IPS-18c (cell line): ENCODE results near the gene HLA-DRB5.
"Not testable (repeated sequence)": the region's sequence is repeated elsewhere in the genome, so short reads cannot be mapped to it uniquely, and the experiment has no call there.

ENCODE experiments used
- H3K4me3 ChIP-seq: 2 replicates; pipeline ENCODE4 v1.7.0; 2013; ENCODE audit warnings: low read depth, mild to moderate bottlenecking, low read length, moderate library complexity; ENCODE audit not compliant: insufficient read depth
- H3K9me3 ChIP-seq: one replicate; pipeline ENCODE4 v1.6.1; 2013; ENCODE audit warnings: mild to moderate bottlenecking, low read length, moderate library complexity; ENCODE audit not compliant: control insufficient read depth, insufficient read depth

The HLA-DRB5 gene

DNA sequence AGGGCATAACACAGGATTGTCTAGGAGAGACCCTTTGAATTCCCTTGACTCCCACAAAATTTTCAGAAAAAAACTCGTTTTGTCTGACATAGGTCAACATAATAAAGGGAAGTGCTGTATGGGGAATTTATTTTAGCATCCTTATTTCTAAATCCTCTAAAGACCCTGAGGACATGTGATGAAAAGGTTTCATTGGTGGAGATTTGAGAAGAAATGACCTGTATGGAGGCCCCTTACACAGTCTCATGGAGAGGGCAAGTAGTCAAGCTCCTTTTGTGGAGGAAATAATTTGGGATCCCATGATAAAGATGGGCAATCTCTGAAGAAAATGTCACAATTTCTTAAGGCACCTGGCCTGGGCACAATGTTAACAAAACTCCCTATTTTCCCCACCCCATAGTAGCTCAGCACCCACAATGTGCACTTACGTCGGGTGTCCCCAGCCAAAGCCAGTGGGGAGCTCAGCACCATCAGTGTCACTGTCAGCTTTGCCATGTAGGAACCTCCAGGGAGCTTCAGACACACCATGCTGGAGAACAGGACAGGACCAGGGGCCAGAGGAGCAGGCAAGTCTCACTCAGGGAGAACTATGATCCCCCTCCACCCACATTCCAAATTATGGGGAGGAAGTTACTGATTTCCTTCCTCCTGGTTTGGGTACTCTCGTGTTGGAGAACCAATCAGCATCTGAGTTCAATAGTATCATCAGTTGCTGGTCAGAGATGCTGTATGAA, at the start of gene HLA-DRB5:
Gene HLA-DRB5, minus strand, starts transcription at position 591 of the 734 bp plus-strand sequence. Its CDS starts 63 bp downstream, at position 528.
- Histone ChIP-seq H3K4me3 (no peak within 1 kb of the TSS), H3K9me3 (no peaks in the 10 kb centered on the region)

DNA sequence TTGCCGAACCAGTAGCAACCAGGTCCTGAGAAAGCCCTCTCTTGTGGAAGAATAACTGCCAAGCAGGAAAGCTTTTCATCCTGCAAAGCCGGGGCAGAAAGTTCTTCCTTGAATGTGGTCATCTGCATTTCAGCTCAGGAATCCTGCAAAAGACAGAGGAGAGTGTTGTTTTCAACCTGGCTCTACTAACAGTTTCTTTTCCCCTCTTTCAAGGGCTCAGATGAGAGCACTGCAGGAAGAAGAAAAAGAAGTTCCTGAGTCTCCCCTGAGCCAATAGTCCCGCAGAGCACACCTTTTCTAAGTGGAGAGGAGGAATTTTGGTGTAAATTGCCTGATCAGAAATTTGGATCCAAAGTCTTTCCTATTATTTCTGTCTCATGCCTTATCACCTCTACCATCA, 48.9 kb upstream of the HLA-DRB5 start:
- H3K9me3 ChIP-seq, result no peaks in the 10 kb centered on the region
- no peak overlapping the region for H3K4me3 ChIP-seq

DNA sequence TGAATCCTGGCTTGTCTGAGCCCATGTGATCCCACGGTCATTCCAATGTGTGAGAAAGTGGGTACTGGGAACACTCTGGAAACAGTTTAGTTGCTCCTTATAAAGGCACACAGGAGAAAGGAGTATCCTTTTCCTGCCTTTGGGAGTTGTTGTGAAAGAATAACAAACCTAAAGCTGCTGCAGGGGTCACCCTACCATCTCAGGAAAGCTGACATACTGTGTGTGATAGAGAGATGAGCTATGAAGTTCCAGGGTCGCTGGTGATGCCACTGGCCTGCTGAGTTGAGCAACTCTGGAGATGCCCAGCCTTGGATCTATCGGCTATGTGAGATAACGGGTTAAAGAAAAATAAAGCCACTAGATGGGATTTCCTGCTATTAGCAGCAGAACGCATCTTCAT, 47.4 kb upstream of the HLA-DRB5 start:
- not testable (repeated sequence) for H3K9me3 ChIP-seq, H3K4me3 ChIP-seq

DNA sequence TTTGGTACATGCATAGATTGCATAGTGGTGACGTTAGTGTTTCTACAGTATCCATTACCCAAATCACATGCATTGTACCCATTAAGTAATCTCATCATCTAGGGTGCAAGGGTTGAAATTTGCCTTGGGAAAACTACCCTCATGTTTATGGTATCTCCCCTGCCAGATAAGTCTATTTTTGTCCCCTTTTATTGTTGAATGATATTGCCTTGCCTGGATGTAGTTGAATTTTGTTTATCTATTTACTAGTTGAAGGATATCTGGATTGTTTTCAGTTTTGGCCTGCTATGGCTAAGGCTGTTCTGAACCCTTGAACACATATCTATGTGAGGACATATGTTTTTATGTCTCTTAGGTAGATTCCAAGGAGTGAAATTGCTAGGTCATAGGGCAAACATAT, 46.2 kb upstream of the HLA-DRB5 start:
- H3K4me3 ChIP-seq, result no peak overlapping the region

DNA sequence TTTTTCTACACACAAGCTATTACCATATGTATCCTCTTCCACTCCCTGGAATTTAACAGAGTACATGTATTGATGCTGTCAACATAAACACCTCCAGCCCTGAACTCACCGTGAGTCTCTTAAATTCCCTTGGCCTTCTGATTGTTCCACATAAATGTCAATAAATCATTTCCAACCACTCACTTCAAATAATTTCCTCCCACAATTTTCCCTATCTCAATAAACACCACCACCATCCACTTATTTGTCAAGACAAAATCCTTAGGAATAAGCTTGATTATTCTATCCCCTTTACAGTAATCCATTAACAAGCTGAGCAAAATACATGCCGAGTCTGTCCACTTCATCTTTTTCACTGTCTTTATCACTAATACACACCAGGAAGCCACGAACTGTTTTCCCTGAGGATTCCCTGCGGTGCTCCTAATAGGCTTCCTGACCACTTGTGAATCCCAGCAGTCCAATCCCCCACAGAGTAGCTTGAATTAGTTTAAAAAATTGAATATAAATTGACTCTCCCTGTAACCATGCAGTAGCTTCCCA, 40.3 kb upstream of the HLA-DRB5 start:
- Histone ChIP-seq H3K4me3 (no peak overlapping the region), H3K9me3 (no peaks in the 10 kb centered on the region)

More for the DNA sequence above, 46.2 kb upstream of the HLA-DRB5 start:
- H3K9me3 ChIP-seq, result no peaks in the 10 kb centered on the region

DNA sequence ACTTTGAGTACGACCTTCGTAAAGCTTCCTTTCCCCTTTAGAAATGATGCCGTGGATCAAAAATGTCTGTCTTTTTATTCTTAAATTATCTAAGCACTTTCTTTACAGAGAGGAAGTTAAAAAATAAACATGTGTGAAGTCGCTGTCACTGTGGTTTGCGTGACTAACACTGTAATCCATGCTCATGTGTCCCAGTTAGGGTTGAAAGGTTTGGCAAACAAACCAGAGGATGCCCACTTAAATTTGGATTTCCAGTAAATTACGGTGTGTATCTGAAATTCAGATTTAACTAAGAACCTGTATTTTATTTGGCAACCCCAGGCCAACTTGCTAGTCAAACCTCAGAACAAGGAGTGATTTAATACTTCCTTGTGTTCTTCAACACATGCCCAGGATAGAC, 38.5 kb upstream of the HLA-DRB5 start:
- Histone ChIP-seq H3K9me3 (no peaks in the 10 kb centered on the region), H3K4me3 (no peak overlapping the region)

DNA sequence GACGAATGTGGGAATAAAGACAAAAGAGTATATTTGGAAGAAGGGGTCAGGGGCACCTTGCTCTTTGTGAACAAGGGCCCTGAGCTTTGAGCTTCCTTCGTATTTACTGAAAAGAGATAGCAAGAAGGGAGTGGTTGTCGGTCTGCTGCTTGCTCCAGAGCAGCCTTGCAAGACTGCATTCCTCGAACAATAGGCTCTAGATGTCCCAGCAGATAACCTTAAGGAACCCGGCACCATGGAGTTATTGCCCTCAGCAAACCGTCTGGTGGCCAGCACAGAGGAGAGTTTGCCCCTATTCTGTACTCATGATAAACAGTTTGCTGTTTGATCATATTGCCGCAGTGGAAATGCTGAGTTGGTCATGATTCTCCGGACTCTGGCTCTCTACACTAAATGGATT, 36.9 kb upstream of the HLA-DRB5 start:
- H3K4me3 ChIP-seq, result no peak overlapping the region
- no peaks in the 10 kb centered on the region for H3K9me3 ChIP-seq

DNA sequence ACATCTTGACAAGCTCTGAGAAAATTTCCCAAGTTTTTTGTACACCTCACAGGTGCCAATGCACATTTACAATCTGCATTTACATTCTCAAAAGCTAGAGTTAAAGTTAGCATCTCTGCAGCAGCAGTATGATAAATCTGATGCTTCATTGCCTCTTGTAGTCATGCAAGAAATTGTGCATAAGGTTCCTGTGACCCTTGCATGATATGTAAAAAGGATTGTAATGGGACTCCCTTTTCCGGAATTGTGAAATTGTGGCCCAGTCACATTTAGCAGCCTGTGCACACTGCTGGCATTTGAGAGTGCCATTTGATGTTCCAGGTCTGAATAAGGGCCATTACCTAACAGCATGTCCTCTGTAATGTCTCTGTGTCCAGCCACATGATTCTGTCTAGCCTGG, 35.4 kb upstream of the HLA-DRB5 start:
- H3K9me3 ChIP-seq, result no peaks in the 10 kb centered on the region
- no peak overlapping the region for H3K4me3 ChIP-seq

DNA sequence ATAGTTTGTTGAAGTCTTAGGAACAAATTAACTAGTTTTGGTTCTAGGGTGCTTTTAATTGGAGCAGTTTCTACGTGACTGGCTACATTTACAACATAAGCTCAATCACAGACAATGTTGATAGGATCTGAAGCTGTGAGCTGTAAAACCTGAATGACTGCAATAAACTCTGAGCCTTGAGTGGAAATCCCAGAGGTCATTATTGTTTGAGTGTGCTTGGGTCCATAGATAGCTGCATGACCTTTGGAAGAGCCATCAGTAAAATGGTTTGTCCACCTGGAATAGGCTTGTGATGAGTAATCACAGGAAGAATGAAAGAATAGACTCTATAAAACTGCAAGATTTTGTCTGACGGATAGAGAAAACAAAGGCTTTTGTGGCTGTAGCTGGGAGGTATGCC, 32.9 kb upstream of the HLA-DRB5 start:
- Histone ChIP-seq H3K4me3 (no peak overlapping the region), H3K9me3 (no peaks in the 10 kb centered on the region)

DNA sequence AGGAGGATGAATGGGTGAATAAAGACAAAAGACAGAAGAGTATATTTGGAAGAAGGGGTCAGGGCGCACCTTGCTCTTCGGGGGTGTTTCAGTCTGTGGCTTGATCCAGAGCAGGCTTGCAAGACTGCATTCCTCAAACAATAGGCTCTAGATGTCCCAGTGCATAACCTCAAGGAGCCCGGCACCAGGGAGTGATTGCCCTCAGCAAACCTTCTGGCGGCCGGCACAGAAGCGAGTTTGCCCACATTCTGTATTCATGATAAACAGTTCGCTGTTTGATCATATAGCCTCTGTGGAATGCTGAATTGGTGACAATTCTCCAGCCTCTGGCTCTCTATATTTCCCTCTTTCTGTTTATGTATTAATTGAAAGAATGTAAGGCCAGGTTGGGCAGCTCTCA, 29.7 kb upstream of the HLA-DRB5 start:
- H3K9me3 ChIP-seq, result no peaks in the 10 kb centered on the region
- no peak overlapping the region for H3K4me3 ChIP-seq

DNA sequence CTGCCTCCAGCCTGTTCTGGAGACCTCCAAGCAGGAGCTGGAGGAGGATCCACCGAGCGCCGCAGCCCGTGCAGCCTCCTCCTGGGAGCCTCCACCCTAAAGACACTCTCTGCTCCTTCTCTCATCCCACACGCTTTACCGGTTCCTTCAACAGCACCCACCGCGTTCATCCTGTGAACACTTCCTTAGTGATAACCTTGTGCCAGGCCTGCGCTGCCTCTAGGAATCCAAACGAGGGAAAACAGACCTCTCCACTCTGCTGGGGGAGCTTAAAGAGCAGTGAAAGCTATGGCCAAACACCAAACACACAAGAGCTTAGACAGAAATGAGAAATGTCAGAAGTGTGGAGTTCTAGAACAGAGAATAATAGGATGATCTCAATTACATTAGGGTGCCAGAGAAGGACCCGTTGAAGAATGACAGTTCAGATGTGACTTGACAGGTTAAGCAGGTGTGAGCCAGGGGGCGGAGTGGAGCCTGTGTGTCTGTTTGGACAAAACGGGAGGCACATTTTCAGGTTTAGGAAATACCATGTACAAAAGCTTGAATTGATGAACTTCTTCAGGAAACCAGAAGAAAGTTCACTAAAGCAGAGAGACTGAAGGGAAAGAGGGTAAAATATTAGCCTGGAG, 28.5 kb upstream of the HLA-DRB5 start:
- H3K9me3 ChIP-seq, result no peaks in the 10 kb centered on the region
- H3K4me3 ChIP-seq, result no peak overlapping the region

DNA sequence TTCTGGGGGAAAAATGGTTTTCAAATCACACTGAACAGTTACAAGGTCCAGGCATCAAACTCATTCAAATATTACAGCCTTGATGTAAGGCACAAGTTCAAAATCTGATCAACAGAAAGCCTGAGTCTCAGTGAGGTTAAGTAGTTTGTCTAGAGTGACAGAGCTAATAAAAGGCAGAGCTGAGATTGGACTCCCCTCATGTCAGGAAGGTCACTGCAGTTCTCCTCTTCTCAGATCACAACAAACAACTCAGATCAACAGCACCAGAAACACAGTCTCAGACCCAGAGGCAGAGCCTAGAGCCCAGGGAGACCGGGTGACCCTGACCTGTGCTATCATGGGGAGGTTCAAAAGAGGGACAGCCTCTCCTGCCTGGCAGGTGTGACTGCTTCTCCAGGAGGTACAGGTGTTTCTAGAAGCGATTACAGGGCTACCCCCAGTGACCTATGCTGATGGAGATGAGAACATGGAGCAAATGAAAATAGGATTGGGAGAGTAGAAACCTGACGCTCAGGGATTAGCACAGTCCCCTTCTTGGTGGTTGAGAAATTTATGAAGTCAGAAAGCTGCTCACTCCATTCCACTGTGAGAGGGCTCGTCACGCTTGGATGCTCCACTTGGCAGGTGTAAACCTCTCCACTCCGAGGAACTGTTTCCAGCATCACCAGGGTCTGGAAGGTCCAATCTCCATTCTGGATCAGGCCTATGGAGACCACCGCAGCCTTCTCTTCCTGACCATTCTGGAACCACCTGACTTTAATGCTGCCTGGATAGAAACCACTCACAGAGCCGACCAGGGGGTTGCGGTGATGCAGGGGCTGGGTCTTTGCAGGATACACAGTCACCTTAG, 24.3 kb upstream of the HLA-DRB5 start:
- Histone ChIP-seq H3K4me3 (no peak overlapping the region), H3K9me3 (no peaks in the 10 kb centered on the region)

DNA sequence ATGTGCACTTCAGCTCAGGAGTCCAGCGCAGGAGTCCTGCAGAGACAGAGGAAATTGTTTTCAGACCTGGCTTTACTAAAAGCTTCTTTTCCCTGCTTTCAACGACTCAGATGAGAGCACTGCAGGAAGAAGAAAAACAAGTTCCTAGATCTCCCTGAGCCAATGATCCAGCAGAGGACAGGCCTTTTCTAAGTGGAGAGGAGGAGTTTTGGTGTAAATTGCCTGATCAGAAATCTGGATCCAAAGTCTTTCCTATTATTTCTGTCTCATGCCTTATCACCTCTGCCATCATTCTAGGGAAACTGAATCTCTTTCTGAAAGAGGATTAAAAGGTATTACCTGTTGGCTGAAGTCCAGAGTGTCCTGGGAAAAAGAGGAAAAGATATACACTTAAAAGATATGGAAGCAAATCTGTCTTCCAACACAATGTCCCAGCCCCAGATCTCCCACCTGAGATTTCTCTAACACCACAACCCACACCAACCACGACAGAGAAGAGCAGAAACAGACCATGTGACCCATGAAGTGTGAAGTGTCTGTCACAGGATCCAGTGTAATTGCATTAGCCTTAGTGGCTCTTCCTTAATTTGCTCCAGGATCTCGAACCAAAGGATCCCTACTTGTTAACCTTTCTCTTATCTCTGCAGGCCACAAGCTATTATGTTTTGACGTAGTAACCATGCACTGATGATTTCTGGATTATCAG, 23.1 kb upstream of the HLA-DRB5 start:
- Histone ChIP-seq H3K9me3 (no peaks in the 10 kb centered on the region), H3K4me3 (no peak overlapping the region)

DNA sequence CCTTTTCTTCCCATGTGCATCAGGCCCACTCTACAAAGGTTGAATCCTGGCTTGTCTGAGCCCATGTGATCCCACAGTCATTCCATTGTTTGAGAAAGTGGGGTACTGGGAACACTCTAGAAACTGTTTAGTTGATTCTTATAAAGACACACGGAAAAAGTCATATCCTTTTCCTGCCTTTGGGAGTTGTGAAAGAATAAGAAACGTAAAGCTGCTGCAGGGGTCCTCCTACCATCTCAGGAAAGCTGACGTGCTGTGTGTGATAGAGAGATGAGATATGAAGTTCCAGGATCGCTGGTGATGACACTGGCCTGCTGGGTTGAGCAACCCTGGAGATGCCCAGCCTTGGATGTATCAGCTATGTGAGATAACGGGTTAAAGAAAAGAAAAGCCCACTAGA, 21.3 kb upstream of the HLA-DRB5 start:
- Histone ChIP-seq H3K4me3 (no peak overlapping the region), H3K9me3 (no peaks in the 10 kb centered on the region)

DNA sequence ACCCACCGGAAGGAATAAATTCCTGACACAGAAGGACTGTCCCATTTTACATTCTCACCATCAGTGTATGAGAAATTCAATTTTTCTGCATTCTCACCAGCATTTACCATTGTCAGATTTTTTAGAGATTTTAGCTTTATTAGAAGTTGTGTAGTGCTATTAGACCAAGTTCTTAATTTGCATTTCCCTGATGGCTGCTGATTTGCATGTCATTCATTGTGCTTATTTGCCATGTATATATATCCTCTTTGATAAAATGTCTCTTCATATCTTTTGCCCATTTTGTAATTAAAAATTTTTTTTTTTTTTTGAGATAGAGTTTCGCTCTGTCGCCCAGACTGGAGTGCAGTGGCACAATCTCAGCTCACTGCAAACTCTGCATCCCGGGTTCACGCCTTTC, 9.8 kb upstream of the HLA-DRB5 start:
- Histone ChIP-seq H3K9me3 (no peaks in the 10 kb centered on the region), H3K4me3 (no peak overlapping the region)

DNA sequence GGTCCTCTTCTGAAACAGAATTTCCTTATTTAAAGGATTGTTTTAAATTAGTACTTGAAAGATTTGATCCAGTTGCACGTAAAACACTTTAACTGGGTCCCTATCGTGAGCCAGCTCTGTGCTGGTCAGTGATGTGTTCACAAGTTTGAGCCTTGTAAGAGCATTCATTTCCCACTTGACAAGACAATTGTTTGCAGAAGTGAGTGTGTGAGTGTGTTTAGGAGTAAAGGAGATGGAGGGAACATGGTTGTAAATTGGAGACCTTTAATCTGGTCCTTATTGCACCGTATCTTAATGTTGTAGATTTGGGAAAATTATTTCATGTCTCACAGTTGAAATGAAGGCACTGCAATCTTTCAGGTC, 325 bp upstream of the HLA-DRB5 start:
- not testable (repeated sequence) for H3K4me3 ChIP-seq, H3K9me3 ChIP-seq

DNA sequence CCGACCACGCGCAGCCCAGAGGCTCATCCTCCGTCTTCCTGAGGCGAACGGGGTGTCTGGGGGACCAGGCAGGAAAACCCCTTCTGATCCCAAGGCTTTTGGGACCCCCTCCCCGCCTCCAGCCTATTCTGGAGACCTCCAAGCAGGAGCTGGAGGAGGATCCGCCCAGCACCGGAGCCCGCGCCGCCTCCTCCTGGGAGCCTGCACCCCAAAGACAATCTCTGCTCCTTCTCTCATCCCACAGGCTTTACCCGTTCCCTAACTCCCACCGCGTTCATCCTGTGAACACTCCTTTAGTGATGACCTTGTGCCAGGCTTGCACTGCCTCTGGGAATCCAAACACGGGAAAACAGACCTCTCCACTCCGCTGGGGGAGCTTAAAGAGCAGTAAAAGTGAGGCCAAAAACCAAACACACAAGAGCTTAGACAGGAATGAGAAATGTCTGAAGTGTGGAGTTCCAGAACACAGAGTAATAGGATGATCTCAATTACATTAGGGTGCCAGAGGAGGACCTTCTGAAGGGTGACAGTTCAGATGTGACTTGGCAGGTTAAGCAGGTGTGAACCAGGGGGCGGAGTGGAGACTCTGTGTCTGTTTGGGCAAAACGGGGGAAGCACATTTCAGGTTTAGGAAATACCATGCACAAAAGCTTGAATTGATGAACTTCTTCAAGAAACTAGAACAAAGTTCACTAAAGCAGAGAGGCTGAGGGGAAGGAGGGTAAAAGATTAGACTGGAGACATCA, 7.6 kb downstream of the HLA-DRB5 start:
- no peaks in the 10 kb centered on the region for H3K9me3 ChIP-seq
- H3K4me3 ChIP-seq, result no peak overlapping the region
